SK-N-SH (cell line): ENCODE measurements around the gene CDK5R2. TPM values are rescaled to one million over a fixed set of nuclear protein-coding genes. Genes with fewer than 3 reads are reported as not detected.

Experiments used
- CTCF ChIA-PET: fragments of 300-600, 350-600 bp; formaldehyde crosslinking; extraction: SDS; loops from one replicate; lab custom pipeline; 2021; lab: Yijun Ruan, JAX
- POLR2A ChIA-PET: fragments of 350-600 bp; sonication (Branson Sonifier 250); formaldehyde crosslinking; extraction: SDS; loops from one replicate; lab custom pipeline; 2020; ENCODE audit warnings: antibody characterized with exemption, inconsistent platforms; lab: Yijun Ruan, JAX
- DNase-seq: peaks from one replicate; pipeline ENCODE4 v3.0.0; 2012
- H2AFZ ChIP-seq: fragments of 200-600 bp; sonication (generic); 2 replicates; pipeline ENCODE4 v1.8.1; 2016; ENCODE audit warnings: antibody characterized with exemption, mild to moderate bottlenecking, low read depth
- H3F3A ChIP-seq: fragments of 200-600 bp; sonication (generic); replicated peaks from 2 replicates; pipeline ENCODE3; 2016; ENCODE audit warnings: antibody characterized with exemption, mild to moderate bottlenecking; ENCODE audit not compliant: insufficient read depth
- H3K27ac ChIP-seq, 2 experiments: fragments of 200-500 bp in 1 of 2; fragments of 200-600 bp in 1 of 2; sonication (Bioruptor generic) in 1 of 2; sonication (generic), shearing (Covaris generic) in 1 of 2; 2 replicates each; pipeline versions ENCODE4 v1.5.1 to v1.6.1; 2014 to 2016; ENCODE audit warnings: low read depth in 2 of 2, inconsistent platforms in 1 of 2, low read length in 1 of 2, mild to moderate bottlenecking in 1 of 2, mixed read lengths in 1 of 2
- H3K27me3 ChIP-seq: fragments of 200-600 bp; sonication (generic), shearing (Covaris generic); 2 replicates; pipeline ENCODE4 v1.6.1; 2016; ENCODE audit warnings: mixed run types; ENCODE audit not compliant: insufficient read depth
- H3K36me3 ChIP-seq, 2 experiments: fragments of 200-500 bp in 1 of 2; fragments of 200-600 bp in 1 of 2; sonication (Bioruptor generic) in 1 of 2; sonication (generic) in 1 of 2; replicated peaks in 1 of 2; 2 replicates each; pipeline versions ENCODE3 to v1.5.1; 2014 to 2016; ENCODE audit warnings: low read length in 1 of 2, mild to moderate bottlenecking in 1 of 2; ENCODE audit not compliant: insufficient read depth in 2 of 2, control insufficient read depth in 1 of 2
- H3K4me1 ChIP-seq, 2 experiments: fragments of 200-500 bp in 1 of 2; fragments of 200-600 bp in 1 of 2; sonication (Bioruptor generic) in 1 of 2; sonication (generic), shearing (Covaris generic) in 1 of 2; 2 replicates each; pipeline versions ENCODE4 v1.5.1 to v1.6.1; 2014 to 2016; ENCODE audit warnings: low read depth in 1 of 2, low read length in 1 of 2, mixed run types in 1 of 2; ENCODE audit not compliant: insufficient read depth in 2 of 2, control insufficient read depth in 1 of 2
- H3K4me2 ChIP-seq: fragments of 200-600 bp; sonication (generic), shearing (Covaris generic); 2 replicates; pipeline ENCODE4 v1.6.1; 2017; ENCODE audit warnings: mixed run types
- H3K4me3 ChIP-seq, 2 experiments: fragments of 200-500 bp in 1 of 2; fragments of 200-600 bp in 1 of 2; sonication (Bioruptor generic) in 1 of 2; sonication (generic), shearing (Covaris generic) in 1 of 2; 2 replicates each; pipeline versions ENCODE4 v1.5.1 to v1.8.1; 2014 to 2016; ENCODE audit warnings: low read depth in 2 of 2, inconsistent platforms in 1 of 2, low read length in 1 of 2, mild to moderate bottlenecking in 1 of 2, mixed read lengths in 1 of 2, moderate library complexity in 1 of 2
- H3K79me2 ChIP-seq: fragments of 200-600 bp; sonication (generic); 2 replicates; pipeline ENCODE4 v1.8.1; 2017; ENCODE audit warnings: mild to moderate bottlenecking; ENCODE audit not compliant: insufficient read depth
- H3K9ac ChIP-seq: fragments of 200-600 bp; sonication (generic); 2 replicates; pipeline ENCODE4 v1.6.1; 2017; ENCODE audit warnings: mixed run types
- H3K9me2 ChIP-seq: fragments of 200-600 bp; sonication (generic); 2 replicates; pipeline ENCODE4 v1.6.1; 2017; ENCODE audit warnings: mixed run types
- H3K9me3 ChIP-seq: fragments of 200-600 bp; sonication (generic); 2 replicates; pipeline ENCODE4 v1.6.1; 2017; ENCODE audit warnings: mixed run types, mild to moderate bottlenecking, moderate library complexity
- H4K20me1 ChIP-seq: fragments of 200-600 bp; sonication (generic); 2 replicates; pipeline ENCODE4 v1.6.1; 2017; ENCODE audit warnings: mild to moderate bottlenecking, mixed run types; ENCODE audit not compliant: insufficient read depth
- CHD2 ChIP-seq: fragments of 150-350 bp; IDR thresholded peaks from 2 replicates; pipeline ENCODE4 v1.6.1; 2018; ENCODE audit warnings: low read length; ENCODE audit not compliant: partially characterized antibody
- CTCF ChIP-seq: fragments of 200-600 bp; sonication (generic); IDR thresholded peaks from 2 replicates; pipeline ENCODE4 v1.6.1; 2017; ENCODE audit warnings: antibody characterized with exemption, mild to moderate bottlenecking, moderate library complexity
- ELF1 ChIP-seq: IDR thresholded peaks from 2 replicates; pipeline ENCODE4 v1.4.0; 2012
- FOXM1 ChIP-seq: IDR thresholded peaks from 2 replicates; pipeline ENCODE4 v1.4.0; 2012; ENCODE audit warnings: low read depth, mild to moderate bottlenecking
- NFIC ChIP-seq: IDR thresholded peaks from 2 replicates; pipeline ENCODE4 v1.4.0; 2012; ENCODE audit warnings: borderline replicate concordance
- PBX3 ChIP-seq: IDR thresholded peaks from 2 replicates; pipeline ENCODE4; 2012
- POLR2AphosphoS5 ChIP-seq: IDR thresholded peaks from 2 replicates; pipeline ENCODE4 v1.6.1; 2012; ENCODE audit warnings: low read depth, low read length
- RAD21 ChIP-seq: IDR thresholded peaks from 2 replicates; pipeline ENCODE4 v1.6.1; 2012; ENCODE audit warnings: mild to moderate bottlenecking, low read length
- RXRA ChIP-seq: IDR thresholded peaks from 2 replicates; pipeline ENCODE4 v1.4.0; 2012; ENCODE audit warnings: low read depth, mild to moderate bottlenecking, borderline replicate concordance
- SIN3A ChIP-seq: IDR thresholded peaks from 2 replicates; pipeline ENCODE4 v1.6.1; 2012; ENCODE audit warnings: low read depth, mild to moderate bottlenecking, low read length, moderate library complexity, borderline replicate concordance
- TAF1 ChIP-seq: IDR thresholded peaks from 2 replicates; pipeline ENCODE4 v1.6.1; 2012; ENCODE audit warnings: low read depth, mild to moderate bottlenecking, low read length, moderate library complexity, borderline replicate concordance
- TEAD4 ChIP-seq: IDR thresholded peaks from 2 replicates; pipeline ENCODE4 v1.4.0; 2012; ENCODE audit warnings: mild to moderate bottlenecking, borderline replicate concordance; ENCODE audit not compliant: insufficient read depth
- USF1 ChIP-seq: IDR thresholded peaks from 2 replicates; pipeline ENCODE4 v1.4.0; 2012; ENCODE audit warnings: low read depth, borderline replicate concordance
- WGBS: methylation state at CpG from one replicate; pipeline ENCODE4 v1.1.6; 2017; ENCODE audit warnings: low lambda C conversion rate; 5-methylcytosine and 5-hydroxymethylcytosine counted together
- polyA plus RNA-seq, 3 experiments: library from polyadenylated mRNA; depleted of rRNA; stranded (reverse); fragments of >200 nt; gene quantifications; 2 replicates each; pipeline ENCODE4 v1.2.3, GENCODE V29; 2012

Gene CDK5R2
- polyA plus RNA-seq, 1 of the 3 experiments (the other 2 are of a cell fraction) = 0.26 TPM

- H3K27me3 ChIP-seq = no peaks in the 10 kb centered on the region
- H3K9me3 ChIP-seq = no peaks in the 10 kb centered on the region
- H3K36me3 ChIP-seq = no peaks in the 10 kb centered on the region
- no peak overlapping the region; a peak in 1 of 4 replicates for H3K27ac ChIP-seq
- CTCF ChIA-PET = interaction anchor here (0.6 to 12.8 kb wide), 36 partner anchors 8 to 223 kb away, joined by 3 to 258 read pairs (median 6); partner anchors contain the start of genes ABCB6, CDK5R2, CFAP65 and FEV
- no peaks in the 10 kb centered on the region for H3F3A ChIP-seq
- no peak overlapping the region for H2AFZ ChIP-seq
- POLR2A ChIA-PET = interaction anchor here (1.0 to 6.8 kb wide), 9 partner anchors 8 to 159 kb away, joined by 3 to 89 read pairs (median 5); partner anchors contain the start of genes CDK5R2 and FEV
- 28% methylated on average over 8 of the region's 8 CpGs for WGBS
- no peak for DNase-seq
- no peak overlapping the region for H3K9ac ChIP-seq
- peak overlapping the region in 1 of 2 experiments; percentile 61; a peak in 1 of 4 replicates for H3K4me3 ChIP-seq
- H3K4me2 ChIP-seq = peak overlapping the region; percentile 73
- no peaks in the 10 kb centered on the region for H3K9me2 ChIP-seq
- H3K79me2 ChIP-seq = no peaks in the 10 kb centered on the region
- peaks cover 0 to 55% of the 10 kb centered on the region in 2 experiments; a peak in 2 of 4 replicates for H3K4me1 ChIP-seq
- no peaks in the 10 kb centered on the region for H4K20me1 ChIP-seq
- TF ChIP-seq ELF1 (no peak), RXRA (no peak), TEAD4 (no peak), CTCF (no peak), USF1 (no peak), NFIC (no peak), FOXM1 (no peak), TAF1 (no peak), POLR2AphosphoS5 (no peak), SIN3A (no peak), PBX3 (no peak), RAD21 (no peak), CHD2 (no peak)
- TF ChIP-seq, all 33 proteins: peak for 0
Observed at GRCh38 chr2:218995561-218995960, 36.1 kb downstream of the CDK5R2 start.
